H1 (cell line): ENCODE results near the gene AKIRIN1. TPM values are rescaled to one million over a fixed set of nuclear protein-coding genes. Genes with fewer than 3 reads are reported as not detected.

ENCODE experiments used
- CTCF ChIA-PET: fragments of 300-600 bp; sonication (Branson Sonifier 250); formaldehyde crosslinking; loops from one replicate; lab custom pipeline; 2021; ENCODE audit not compliant: partially characterized antibody; lab: Charles Lee
- POLR2A ChIA-PET: fragments of 300-600 bp; sonication (Branson Sonifier 250); formaldehyde crosslinking; loops from one replicate; lab custom pipeline; 2021; ENCODE audit warnings: inconsistent platforms; ENCODE audit not compliant: partially characterized antibody; lab: Charles Lee
- DNase-seq, 2 experiments: peaks; one replicate each; pipeline versions ENCODE4 v3.0.0 to v3.0.0-alpha.2; 2010 to 2022; ENCODE audit warnings: low spot score in 2 of 2, low read depth in 1 of 2, mixed read lengths in 1 of 2
- FAIRE-seq: peaks from 2 replicates; lab custom pipeline; 2011; peaks lifted over from hg19 to GRCh38; lab: Jason Lieb, UNC
- H2AFZ ChIP-seq: 2 replicates; pipeline ENCODE4 v1.8.1; 2012; ENCODE audit warnings: low read length, inconsistent platforms
- H2AK5ac ChIP-seq: 2 replicates; pipeline ENCODE4 v1.6.1; 2013; ENCODE audit warnings: low read depth, low read length
- H2BK120ac ChIP-seq: replicated peaks from 2 replicates; pipeline ENCODE3; 2013; ENCODE audit warnings: low read depth, low read length, inconsistent platforms
- H2BK12ac ChIP-seq: 2 replicates; pipeline ENCODE4 v1.6.1; 2013; ENCODE audit warnings: low read depth, low read length
- H2BK15ac ChIP-seq: 2 replicates; pipeline ENCODE4 v1.6.1; 2013; ENCODE audit warnings: low read length
- H2BK20ac ChIP-seq: 2 replicates; pipeline ENCODE4 v1.6.1; 2013; ENCODE audit warnings: low read length
- H2BK5ac ChIP-seq: 2 replicates; pipeline ENCODE4 v1.6.1; 2013; ENCODE audit warnings: low read depth, low read length
- H3K14ac ChIP-seq: 2 replicates; pipeline ENCODE4 v1.6.1; 2013; ENCODE audit warnings: inconsistent platforms; ENCODE audit not compliant: insufficient read length
- H3K18ac ChIP-seq: 2 replicates; pipeline ENCODE4 v1.6.1; 2013; ENCODE audit warnings: low read length; ENCODE audit errors: extremely low read depth
- H3K23ac ChIP-seq: 2 replicates; pipeline ENCODE4 v1.6.1; 2013; ENCODE audit warnings: inconsistent platforms; ENCODE audit not compliant: insufficient read length
- H3K23me2 ChIP-seq: 2 replicates; pipeline ENCODE4 v1.6.1; 2013; ENCODE audit warnings: low read depth, low read length
- H3K27ac ChIP-seq: 2 replicates; pipeline ENCODE4 v1.6.1; 2011; ENCODE audit warnings: low read depth, low read length, inconsistent platforms
- H3K27me3 ChIP-seq, 4 experiments: replicated peaks in 1 of 4; 1 replicate in 1 of 4; 2 replicates in 3 of 4; pipeline versions ENCODE4 v1.6.1 to v1.8.1; 2011 to 2013; ENCODE audit warnings: low read length in 3 of 4, mild to moderate bottlenecking in 3 of 4, inconsistent platforms in 2 of 4, mixed read lengths in 2 of 4, moderate library complexity in 1 of 4; ENCODE audit not compliant: control insufficient read depth in 3 of 4, insufficient read depth in 3 of 4; ENCODE audit errors: extremely low read depth in 1 of 4
- H3K36me3 ChIP-seq, 4 experiments: 2 replicates each; pipeline versions ENCODE4 v1.6.1 to v1.8.1; 2011 to 2013; ENCODE audit warnings: mild to moderate bottlenecking in 4 of 4, low read length in 3 of 4, moderate library complexity in 2 of 4, control low read depth in 1 of 4, inconsistent platforms in 1 of 4; ENCODE audit not compliant: insufficient read depth in 4 of 4, control insufficient read depth in 2 of 4
- H3K4ac ChIP-seq: replicated peaks from 2 replicates; pipeline ENCODE3; 2013; ENCODE audit warnings: low read length, low read depth, mixed read lengths, inconsistent platforms; ENCODE audit not compliant: insufficient read length
- H3K4me1 ChIP-seq, 4 experiments: replicated peaks in 1 of 4; 1 replicate in 1 of 4; 2 replicates in 3 of 4; pipeline versions ENCODE4 v1.6.1 to v1.8.1; 2011 to 2013; ENCODE audit warnings: low read length in 3 of 4, inconsistent platforms in 2 of 4, mixed read lengths in 1 of 4; ENCODE audit not compliant: insufficient read depth in 4 of 4, control insufficient read depth in 3 of 4
- H3K4me2 ChIP-seq, 2 experiments: 2 replicates each; pipeline versions ENCODE4 v1.6.1 to v1.8.1; 2011 to 2013; ENCODE audit warnings: low read depth in 2 of 2, low read length in 2 of 2, control low read depth in 1 of 2, inconsistent platforms in 1 of 2, mild to moderate bottlenecking in 1 of 2; ENCODE audit not compliant: insufficient read depth in 1 of 2
- H3K4me3 ChIP-seq, 4 experiments: fragments of 200-600, 300-600 bp in 1 of 4; sonication (generic), shearing (Covaris generic), sonication (Bioruptor Twin) in 1 of 4; 2 replicates each; pipeline versions ENCODE4 v1.5.1 to v1.8.1; 2011 to 2016; ENCODE audit warnings: low read length in 4 of 4, low read depth in 3 of 4, control low read depth in 2 of 4, inconsistent platforms in 2 of 4, mild to moderate bottlenecking in 2 of 4, mixed read lengths in 1 of 4, moderate library complexity in 1 of 4; ENCODE audit not compliant: insufficient read depth in 2 of 4; ENCODE audit errors: extremely low read depth in 1 of 4
- H3K56ac ChIP-seq: replicated peaks from 2 replicates; pipeline ENCODE3; 2013; ENCODE audit warnings: low read depth, mild to moderate bottlenecking, mixed read lengths, low read length, inconsistent platforms; ENCODE audit not compliant: insufficient read length
- H3K79me1 ChIP-seq: 2 replicates; pipeline ENCODE4 v1.6.1; 2013; ENCODE audit warnings: low read depth, low read length, control low read depth
- H3K79me2 ChIP-seq, 2 experiments: 2 replicates each; pipeline versions ENCODE4 v1.6.1 to v1.8.1; 2012 to 2013; ENCODE audit warnings: low read length in 2 of 2, mild to moderate bottlenecking in 2 of 2, inconsistent platforms in 1 of 2; ENCODE audit not compliant: insufficient read depth in 2 of 2, control insufficient read depth in 1 of 2
- H3K9ac ChIP-seq, 4 experiments: replicated peaks in 1 of 4; 1 replicate in 1 of 4; 2 replicates in 3 of 4; pipeline versions ENCODE4 v1.6.1 to v1.8.1; 2011 to 2013; ENCODE audit warnings: low read depth in 3 of 4, low read length in 3 of 4, control low read depth in 2 of 4, mild to moderate bottlenecking in 2 of 4, moderate library complexity in 2 of 4, inconsistent platforms in 1 of 4; ENCODE audit errors: extremely low read depth in 1 of 4
- H3K9me3 ChIP-seq, 2 experiments: 2 replicates each; pipeline versions ENCODE4 v1.6.1 to v1.8.1; 2012 to 2013; ENCODE audit warnings: mild to moderate bottlenecking in 2 of 2, moderate library complexity in 2 of 2, control low read depth in 1 of 2, inconsistent platforms in 1 of 2, low read depth in 1 of 2, low read length in 1 of 2, mixed read lengths in 1 of 2; ENCODE audit not compliant: insufficient read depth in 2 of 2
- H4K20me1 ChIP-seq, 2 experiments: replicated peaks in 1 of 2; 2 replicates each; pipeline versions ENCODE3 to v1.8.1; 2011 to 2013; ENCODE audit warnings: inconsistent platforms in 2 of 2, low read length in 2 of 2, mild to moderate bottlenecking in 1 of 2; ENCODE audit not compliant: insufficient read depth in 2 of 2, control insufficient read depth in 1 of 2
- H4K5ac ChIP-seq: 2 replicates; pipeline ENCODE4 v1.6.1; 2013; ENCODE audit warnings: low read length, low read depth, mixed read lengths, inconsistent platforms; ENCODE audit not compliant: insufficient read length
- H4K8ac ChIP-seq: 2 replicates; pipeline ENCODE4 v1.8.0; 2013; ENCODE audit warnings: mild to moderate bottlenecking, moderate library complexity, low read length, inconsistent platforms; ENCODE audit not compliant: insufficient read depth; ENCODE audit errors: extremely low read depth
- H4K91ac ChIP-seq: replicated peaks from 2 replicates; pipeline ENCODE3; 2013; ENCODE audit warnings: low read length, mixed read lengths, inconsistent platforms; ENCODE audit not compliant: insufficient read length
- CEBPB ChIP-seq: IDR thresholded peaks from 2 replicates; pipeline ENCODE4 v1.6.1; 2012; ENCODE audit warnings: low read depth, low read length
- TAF7 ChIP-seq: optimal IDR thresholded peaks from 2 replicates; pipeline ENCODE3; 2011; ENCODE audit warnings: low read depth, mild to moderate bottlenecking, inconsistent platforms, low read length, moderate library complexity, borderline replicate concordance
- WGBS, 2 experiments: shearing (Covaris generic) in 1 of 2; methylation state at CpG; one replicate each; pipeline versions ENCODE4 v1.1.6 to v1.1.7; 2013 to 2015; ENCODE audit warnings: low lambda C conversion rate in 2 of 2, mixed read lengths in 2 of 2, inconsistent platforms in 1 of 2, low coverage in 1 of 2, missing lambda C conversion rate in 1 of 2; ENCODE audit not compliant: insufficient replicate concordance in 2 of 2, insufficient coverage in 1 of 2, insufficient read length in 1 of 2; ENCODE audit errors: extremely low coverage in 1 of 2, missing lambda C conversion rate in 1 of 2; 5-methylcytosine and 5-hydroxymethylcytosine counted together
- polyA plus RNA-seq, 7 experiments: library from polyadenylated mRNA; depleted of rRNA in 3 of 7; stranded (reverse) in 5 of 7; unstranded in 2 of 7; fragments of >200 nt in 5 of 7; fragments of 200-250 nt in 2 of 7; gene quantifications; 1 replicate in 5 of 7; 2 replicates in 1 of 7; 4 replicates in 1 of 7; pipeline versions ENCODE4 v1.2.1 to v1.2.3, GENCODE V29; 2011 to 2013; ENCODE audit warnings: missing spikeins in 2 of 7, mixed read lengths in 2 of 7
- total RNA-seq: library from RNA; stranded (reverse); fragmentation: NEBNext Ultra II Directional; extraction: Animal tissue kit (Norgen Biotek cat#: 25700); gene quantifications from 2 replicates; pipeline ENCODE4 v1.2.1, GENCODE V29; 2021

AKIRIN1 gene
- total and polyA plus RNA-seq, 2 of the 8 experiments (the other 6 are each of a cell fraction or from before 2014, with no cell fraction given) = 148 to 236 TPM

GRCh38 chr1:38989979-38990378 lies 1.1 kb upstream of the AKIRIN1 start:
- H3K56ac ChIP-seq = no peak overlapping the region
- no peak for FAIRE-seq
- H3K27me3 ChIP-seq = no peaks in the 10 kb centered on the region
- no peak overlapping the region for H3K14ac ChIP-seq
- H2AK5ac ChIP-seq = no peak overlapping the region
- H3K36me3 ChIP-seq = peaks cover 1 to 31% (median 13%) of the 10 kb centered on the region in 4 experiments; a peak in 5 of 8 replicates
- H3K4me1 ChIP-seq = peaks cover 7 to 24% (median 17%) of the 10 kb centered on the region in 4 experiments
- peaks cover 34 to 39% of the 10 kb centered on the region in 2 experiments for H3K79me2 ChIP-seq
- H4K91ac ChIP-seq = peak overlapping the region; percentile 63
- no peak overlapping the region for H2BK15ac ChIP-seq
- H2BK12ac ChIP-seq = peak overlapping the region; percentile 75; the same call in 1 of the 2 replicates
- peak overlapping the region; percentile 73; the same call in 1 of the 2 replicates for H3K27ac ChIP-seq
- H3K4ac ChIP-seq = no peak overlapping the region
- H3K23me2 ChIP-seq = peaks cover 6% of the 10 kb centered on the region; the same call in 1 of the 2 replicates
- H2AFZ ChIP-seq = no peak overlapping the region
- H3K79me1 ChIP-seq = no peaks in the 10 kb centered on the region
- no peak overlapping the region for H3K23ac ChIP-seq
- CTCF ChIA-PET = interaction anchor here (0.6 to 1.4 kb wide), 6 partner anchors 16 to 1389 kb away, joined by 3 to 5 read pairs (median 4); no protein-coding TSS in a partner anchor
- H4K20me1 ChIP-seq = peaks cover 11 to 23% of the 10 kb centered on the region in 2 experiments
- H2BK5ac ChIP-seq = peak overlapping the region; percentile 95; the same call in 1 of the 2 replicates
- peak overlapping the region; percentile 56 to 62 for H3K4me2 ChIP-seq
- H3K4me3 ChIP-seq = peak overlapping the region in 2 of 4 experiments; percentile 10 to 50; a peak in 3 of 8 replicates
- POLR2A ChIA-PET = interaction anchor here (0.6 to 3.0 kb wide), 12 partner anchors 7 to 269 kb away, joined by 3 to 14 read pairs (median 4); partner anchors contain the start of genes GJA9 and NDUFS5
- no peaks in the 10 kb centered on the region for H3K9me3 ChIP-seq
- peak overlapping the region; percentile 47 for H2BK120ac ChIP-seq
- 25% methylated on average over 2 of the region's 2 CpGs; no CpG with 5 or more reads in 1 of the 2 experiments for WGBS, 2 experiments
- H3K18ac ChIP-seq = no peak overlapping the region; the same call in 1 of the 2 replicates
- DNase-seq = no peak
- H4K5ac ChIP-seq = no peak overlapping the region
- H3K9ac ChIP-seq = no peak overlapping the region; a peak in 1 of 7 replicates
- no peak overlapping the region for H4K8ac ChIP-seq
- peak overlapping the region; percentile 67; the same call in 1 of the 2 replicates for H2BK20ac ChIP-seq
- TF ChIP-seq CEBPB (no peak), TAF7 (no peak)
